Activated CD8-positive, alpha-beta T cell treated with anti-CD3 and anti-CD28 coated beads for 36 hours (primary cell): ENCODE data around the gene SLC19A1. TPM values are rescaled to one million over a fixed set of nuclear protein-coding genes. Genes with fewer than 3 reads are reported as not detected.

Source experiments
- ATAC-seq: fragments of 200-7000 bp; cut with Tn5 transposase; one replicate; pipeline ENCODE4 v1.10.0; 2021; ENCODE audit warnings: mild to moderate bottlenecking, moderate library complexity
- CTCF ChIA-PET: fragments of 350-600 bp; sonication (Branson Sonifier 250); formaldehyde crosslinking; loops from one replicate; lab custom pipeline; 2021; ENCODE audit warnings: antibody characterized with exemption; lab: Charles Lee
- POLR2A ChIA-PET: fragments of 350-600 bp; sonication (Branson Sonifier 250); formaldehyde crosslinking; loops from one replicate; lab custom pipeline; 2021; ENCODE audit warnings: antibody characterized with exemption; lab: Charles Lee
- DNase-seq: peaks from one replicate; pipeline ENCODE4 v3.0.0-alpha.2; 2020
- H3K27ac Mint-ChIP-seq: one replicate; pipeline ENCODE4 v1.8.0; 2021; ENCODE audit warnings: mild to moderate bottlenecking, mixed read lengths
- H3K27me3 Mint-ChIP-seq: one replicate; pipeline ENCODE4 v1.8.0; 2021; ENCODE audit warnings: mixed read lengths
- H3K36me3 Mint-ChIP-seq: one replicate; pipeline ENCODE4 v1.8.0; 2021; ENCODE audit warnings: low read depth, mixed read lengths
- H3K4me1 Mint-ChIP-seq: one replicate; pipeline ENCODE4 v1.8.0; 2021; ENCODE audit warnings: low read depth, mixed read lengths
- H3K4me3 Mint-ChIP-seq: one replicate; pipeline ENCODE4 v1.8.0; 2021; ENCODE audit warnings: mild to moderate bottlenecking, moderate library complexity, mixed read lengths
- H3K9me3 Mint-ChIP-seq: one replicate; pipeline ENCODE4 v1.8.0; 2021; ENCODE audit warnings: mixed read lengths
- CTCF ChIP-seq: fragments of 200-600 bp; IDR thresholded peaks from one replicate; pipeline ENCODE4 v1.8.0; 2022; ENCODE audit warnings: antibody characterized with exemption, mild to moderate bottlenecking
- intact Hi-C: fragments of 100-400 bp; cut with micrococcal nuclease; formaldehyde crosslinking; loops from one replicate; pipeline ENCODE4 v1.10.0; 2022
- total RNA-seq, 2 experiments: library from RNA; stranded (reverse); gene quantifications; one replicate each; pipeline ENCODE4 v1.2.3, GENCODE V29; 2021

The SLC19A1 gene
- total RNA-seq, 2 experiments from 2014 or later: 40.1 to 46.1 TPM

GRCh38 chr21:45542667-45543370 lies 579 bp upstream of the SLC19A1 start:
- intact Hi-C loops: no loop called here
- ChIA-PET CTCF (interaction anchor here (1.2 kb wide), 1 partner anchor 21 kb away, joined by 3 read pairs; no protein-coding TSS in a partner anchor), POLR2A (interaction anchor here (1.3 to 1.7 kb wide), 2 partner anchors 49 to 226 kb away, joined by 3 to 5 read pairs; no protein-coding TSS in a partner anchor)
- Mint-ChIP-seq H3K36me3 (peaks cover 13% of the 10 kb centered on the region), H3K4me1 (peaks cover 20% of the 10 kb centered on the region), H3K27me3 (no peaks in the 10 kb centered on the region), H3K9me3 (no peaks in the 10 kb centered on the region), H3K4me3 (peak overlapping the region; percentile 65), H3K27ac (peak overlapping the region; percentile 63)
- ATAC-seq: peak; percentile 21
- no peak for TF ChIP-seq CTCF
- peak; percentile 20 for DNase-seq

GRCh38 chr21:45541221-45542039 lies 810 bp downstream of the SLC19A1 start:
- DNase-seq (peak; percentile 87), ATAC-seq (peak; percentile 78)
- ChIA-PET POLR2A (interaction anchor here (0.7 to 1.2 kb wide), 3 partner anchors 25 to 62 kb away, joined by 3 to 5 read pairs (median 4); no protein-coding TSS in a partner anchor), CTCF (no interaction called here)
- Mint-ChIP-seq H3K4me3 (peak overlapping the region; percentile 84), H3K9me3 (no peaks in the 10 kb centered on the region), H3K36me3 (peaks cover 20% of the 10 kb centered on the region), H3K4me1 (peaks cover 22% of the 10 kb centered on the region), H3K27me3 (no peaks in the 10 kb centered on the region), H3K27ac (peak overlapping the region; percentile 83)
- TF ChIP-seq CTCF: no peak
- intact Hi-C loops: no loop called here

GRCh38 chr21:45540601-45540970 lies 1.7 kb downstream of the SLC19A1 start:
- Mint-ChIP-seq H3K27me3 (no peaks in the 10 kb centered on the region), H3K4me1 (peaks cover 28% of the 10 kb centered on the region), H3K4me3 (peak overlapping the region; percentile 84), H3K9me3 (no peaks in the 10 kb centered on the region), H3K27ac (peak overlapping the region; percentile 83), H3K36me3 (peaks cover 28% of the 10 kb centered on the region)
- no peak for TF ChIP-seq CTCF
- intact Hi-C loops: no loop called here
- DNase-seq (no peak), ATAC-seq (no peak)
- ChIA-PET POLR2A (interaction anchor here (1.2 kb wide), 1 partner anchor 24 kb away, joined by 5 read pairs; no protein-coding TSS in a partner anchor), CTCF (no interaction called here)

- no peak for ATAC-seq
- Mint-ChIP-seq H3K4me1 (peaks cover 28% of the 10 kb centered on the region), H3K4me3 (peak overlapping the region; percentile 84), H3K27me3 (no peaks in the 10 kb centered on the region), H3K27ac (peak overlapping the region; percentile 83), H3K9me3 (no peaks in the 10 kb centered on the region), H3K36me3 (peaks cover 29% of the 10 kb centered on the region)
- ChIA-PET POLR2A (interaction anchor here (0.6 to 0.9 kb wide), 2 partner anchors 18 to 35 kb away, joined by 3 read pairs; no protein-coding TSS in a partner anchor), CTCF (no interaction called here)
- DNase-seq: no peak
- intact Hi-C loops: no loop called here
- no peak for TF ChIP-seq CTCF
These were observed 2.2 kb downstream of the SLC19A1 start for GRCh38 chr21:45539796-45540600.
